Caco-2 (cell line): Measurements from ENCODE around the gene PLEKHF1. TPM values are rescaled to one million over a fixed set of nuclear protein-coding genes. Genes with fewer than 3 reads are reported as not detected.

Experiments used
- BruUV-seq: library from RNA; stranded (reverse); fragments of 400-500 nt; replicated peaks from 2 replicates; lab custom pipeline; 2021; lab: Mats Ljungman, UMichigan
- CTCF ChIA-PET: fragments of 300-600 bp; sonication (Branson Sonifier 250); formaldehyde crosslinking; loops from one replicate; lab custom pipeline; 2022; ENCODE audit warnings: antibody characterized with exemption; lab: Charles Lee
- POLR2A ChIA-PET: fragments of 300-600 bp; sonication (Branson Sonifier 250); formaldehyde crosslinking; loops from one replicate; lab custom pipeline; 2022; ENCODE audit warnings: antibody characterized with exemption; lab: Charles Lee
- DNase-seq, 2 experiments: peaks; one replicate each; pipeline versions ENCODE4 v3.0.0 to v3.0.0-alpha.2; 2020 to 2022
- H3K27me3 ChIP-seq: replicated peaks from 2 replicates; pipeline ENCODE4 v1.6.0; 2011; ENCODE audit warnings: low read length; ENCODE audit not compliant: control insufficient read depth, insufficient read depth
- H3K36me3 ChIP-seq: 2 replicates; pipeline ENCODE4 v1.5.1; 2011; ENCODE audit warnings: low read length; ENCODE audit not compliant: control insufficient read depth, insufficient read depth
- H3K4me1 ChIP-seq: fragments of 250-450 bp; sonication (Bioruptor Pico); 2 replicates; pipeline ENCODE4 v1.5.1; 2020; ENCODE audit warnings: mild to moderate bottlenecking
- H3K4me3 ChIP-seq: 2 replicates; pipeline ENCODE4 v1.5.1; 2011; ENCODE audit warnings: low read depth, mild to moderate bottlenecking, control low read depth, low read length
- H3K9me3 ChIP-seq: fragments of 250-450 bp; sonication (Bioruptor Pico); 2 replicates; pipeline ENCODE4 v1.5.1; 2020; ENCODE audit warnings: mild to moderate bottlenecking, moderate library complexity
- H3K27ac Mint-ChIP-seq: one replicate; pipeline ENCODE4 v1.8.0; 2022; ENCODE audit warnings: mixed read lengths; ENCODE audit not compliant: unreplicated experiment
- H3K27me3 Mint-ChIP-seq: one replicate; pipeline ENCODE4 v1.8.0; 2022; ENCODE audit warnings: mixed read lengths; ENCODE audit not compliant: insufficient read depth, unreplicated experiment
- H3K36me3 Mint-ChIP-seq: one replicate; pipeline ENCODE4 v1.8.0; 2022; ENCODE audit warnings: mild to moderate bottlenecking, mixed read lengths; ENCODE audit not compliant: insufficient read depth, unreplicated experiment
- H3K4me1 Mint-ChIP-seq: one replicate; pipeline ENCODE4 v1.8.0; 2022; ENCODE audit warnings: low read depth, mixed read lengths; ENCODE audit not compliant: unreplicated experiment
- H3K4me3 Mint-ChIP-seq: one replicate; pipeline ENCODE4 v1.8.0; 2022; ENCODE audit warnings: mild to moderate bottlenecking, moderate library complexity, mixed read lengths; ENCODE audit not compliant: unreplicated experiment
- H3K9me3 Mint-ChIP-seq: one replicate; pipeline ENCODE4 v1.8.0; 2022; ENCODE audit warnings: mixed read lengths; ENCODE audit not compliant: unreplicated experiment
- CTCF ChIP-seq, 2 experiments: fragments of 200-600 bp in 1 of 2; IDR thresholded peaks; 1 replicate in 1 of 2; 2 replicates in 1 of 2; pipeline versions ENCODE4 v1.5.1 to v1.8.0; 2011 to 2022; ENCODE audit warnings: antibody characterized with exemption in 1 of 2, control low read depth in 1 of 2, inconsistent platforms in 1 of 2, low read depth in 1 of 2, low read length in 1 of 2, mild to moderate bottlenecking in 1 of 2, moderate library complexity in 1 of 2; ENCODE audit not compliant: insufficient read depth in 1 of 2, severe bottlenecking in 1 of 2, unreplicated experiment in 1 of 2
- intact Hi-C: fragments of 100-400 bp; cut with micrococcal nuclease; formaldehyde crosslinking; loops from one replicate; pipeline ENCODE4 v1.10.0; 2022; ENCODE audit not compliant: unreplicated experiment
- total RNA-seq: library from RNA; stranded (reverse); gene quantifications from 2 replicates; pipeline ENCODE4 v1.2.3, GENCODE V29; 2022

Gene PLEKHF1
- total RNA-seq, 1 experiment from 2014 or later, result 5.0 TPM

GRCh38 chr19:29715701-29716581 is 50.7 kb downstream of the PLEKHF1 start:
- DNase-seq, result no peak
- no peaks in the 10 kb centered on the region for H3K27me3 ChIP-seq
- intact Hi-C loops, result loop anchor here (1.0 to 2.0 kb wide), 5 partner anchors 8 to 110 kb away; partner anchors contain the start of genes PLEKHF1 and POP4
- H3K9me3 ChIP-seq, result no peaks in the 10 kb centered on the region
- BruUV-seq, result TSS peak; percentile 81
- POLR2A ChIA-PET, result interaction anchor here (0.6 to 2.2 kb wide), 3 partner anchors 9 to 110 kb away, joined by 3 to 11 read pairs (median 10); partner anchors contain the start of gene POP4
- peak overlapping the region; percentile 93 for H3K4me3 ChIP-seq
- H3K4me3 Mint-ChIP-seq, result peak overlapping the region; percentile 94
- H3K36me3 Mint-ChIP-seq, result no peaks in the 10 kb centered on the region
- H3K4me1 ChIP-seq, result peaks cover 13% of the 10 kb centered on the region
- H3K36me3 ChIP-seq, result no peaks in the 10 kb centered on the region
- CTCF ChIA-PET, result interaction anchor here (0.6 to 1.6 kb wide), 19 partner anchors 10 to 248 kb away, joined by 3 to 28 read pairs (median 4); partner anchors contain the start of genes PLEKHF1 and POP4
- peaks cover 27% of the 10 kb centered on the region for H3K4me1 Mint-ChIP-seq
- no peak for TF ChIP-seq CTCF (IDR thresholded peaks at IDR 0.05; ENCODE audit: insufficient read depth in 1 of 2, low read depth in 1 of 2, low read length in 1 of 2, severe bottlenecking in 1 of 2, unreplicated experiment in 1 of 2)
- H3K27me3 Mint-ChIP-seq, result peaks cover 3% of the 10 kb centered on the region
- peak overlapping the region; percentile 92 for H3K27ac Mint-ChIP-seq
- no peaks in the 10 kb centered on the region for H3K9me3 Mint-ChIP-seq

- Mint-ChIP-seq H3K9me3 (no peaks in the 10 kb centered on the region), H3K27me3 (peaks cover 4% of the 10 kb centered on the region), H3K27ac (no peak overlapping the region), H3K4me3 (no peak overlapping the region), H3K4me1 (peaks cover 22% of the 10 kb centered on the region), H3K36me3 (no peaks in the 10 kb centered on the region)
- Histone ChIP-seq H3K36me3 (no peaks in the 10 kb centered on the region), H3K9me3 (no peaks in the 10 kb centered on the region), H3K27me3 (no peaks in the 10 kb centered on the region), H3K4me3 (no peak overlapping the region), H3K4me1 (peaks cover 13% of the 10 kb centered on the region)
- no peak for TF ChIP-seq CTCF (IDR thresholded peaks at IDR 0.05; ENCODE audit: insufficient read depth in 1 of 2, low read depth in 1 of 2, low read length in 1 of 2, severe bottlenecking in 1 of 2, unreplicated experiment in 1 of 2)
- BruUV-seq, result no TSS peak
- CTCF ChIA-PET, result interaction anchor here (0.6 to 1.6 kb wide), 15 partner anchors 9 to 589 kb away, joined by 3 to 28 read pairs (median 4); partner anchors contain the start of genes PLEKHF1 and POP4
- intact Hi-C loops, result loop anchor here (2.0 kb wide), 1 partner anchor 52 kb away; the partner anchor contains the start of gene PLEKHF1
- POLR2A ChIA-PET, result interaction anchor here (0.6 to 1.2 kb wide), 2 partner anchors 111 to 128 kb away, joined by 3 to 10 read pairs; partner anchors contain the start of gene POP4
- no peak for DNase-seq
These were observed 51.8 kb downstream of the PLEKHF1 start for GRCh38 chr19:29717051-29717450.

GRCh38 chr19:29724102-29724641 is 58.9 kb downstream of the PLEKHF1 start:
- H3K36me3 ChIP-seq, result no peaks in the 10 kb centered on the region
- CTCF ChIA-PET, result interaction anchor here (0.5 to 0.7 kb wide), 2 partner anchors 36 to 91 kb away, joined by 4 to 6 read pairs; no protein-coding TSS in a partner anchor

More at GRCh38 chr19:29724102-29724641, 58.9 kb downstream of the PLEKHF1 start:
- Mint-ChIP-seq H3K36me3 (no peaks in the 10 kb centered on the region), H3K4me3 (peak overlapping the region; percentile 35), H3K4me1 (no peaks in the 10 kb centered on the region), H3K27me3 (peaks cover 10% of the 10 kb centered on the region), H3K27ac (no peak overlapping the region), H3K9me3 (no peaks in the 10 kb centered on the region)
- Histone ChIP-seq H3K27me3 (no peaks in the 10 kb centered on the region), H3K4me1 (no peaks in the 10 kb centered on the region), H3K4me3 (peak overlapping the region; percentile 18), H3K9me3 (no peaks in the 10 kb centered on the region)
- intact Hi-C loops, result loop anchor here (1.0 kb wide), 1 partner anchor 8 kb away; no protein-coding TSS in a partner anchor
- POLR2A ChIA-PET, result no interaction called here
- DNase-seq, result no peak
- BruUV-seq, result no TSS peak
- no peak for TF ChIP-seq CTCF (IDR thresholded peaks at IDR 0.05; ENCODE audit: insufficient read depth in 1 of 2, low read depth in 1 of 2, low read length in 1 of 2, severe bottlenecking in 1 of 2, unreplicated experiment in 1 of 2)
